OCI-LY3 (cell line): Measurements from ENCODE around the gene INTS3.

ENCODE experiments used
- EZH2phosphoT487 ChIP-seq: fragments of 200-600 bp; shearing (Covaris generic); IDR thresholded peaks from 2 replicates; pipeline ENCODE4 v1.6.1; 2018; ENCODE audit warnings: antibody characterized with exemption, mixed run types, low read depth
- TF ChIP-seq, protein P1 (sequence below): fragments of 200-600, 300-600 bp; sonication (generic); IDR thresholded peaks from 2 replicates; pipeline ENCODE4 v1.5.1; 2014; ENCODE audit warnings: antibody characterized with exemption, low read length, low read depth

DNA sequence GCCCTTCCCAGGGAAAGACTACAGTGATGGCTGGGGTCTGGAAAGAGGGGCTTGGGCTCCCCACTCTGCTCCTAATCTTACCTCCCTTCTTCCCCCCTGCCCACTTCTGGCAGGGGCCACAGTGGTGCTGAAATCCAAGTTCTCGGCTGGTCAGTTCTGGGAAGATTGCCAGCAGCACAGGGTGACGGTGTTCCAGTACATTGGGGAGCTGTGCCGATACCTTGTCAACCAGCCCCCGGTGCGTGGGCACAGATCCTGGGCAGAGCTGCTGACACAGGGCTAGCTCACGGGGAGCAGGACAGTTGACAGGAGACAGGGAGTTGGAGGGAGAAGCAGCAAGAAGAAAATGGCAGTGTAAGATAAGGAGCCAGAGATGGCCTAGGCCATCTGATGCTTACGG, 49.8 kb downstream of the INTS3 start:
- TF ChIP-seq, protein P1, sequence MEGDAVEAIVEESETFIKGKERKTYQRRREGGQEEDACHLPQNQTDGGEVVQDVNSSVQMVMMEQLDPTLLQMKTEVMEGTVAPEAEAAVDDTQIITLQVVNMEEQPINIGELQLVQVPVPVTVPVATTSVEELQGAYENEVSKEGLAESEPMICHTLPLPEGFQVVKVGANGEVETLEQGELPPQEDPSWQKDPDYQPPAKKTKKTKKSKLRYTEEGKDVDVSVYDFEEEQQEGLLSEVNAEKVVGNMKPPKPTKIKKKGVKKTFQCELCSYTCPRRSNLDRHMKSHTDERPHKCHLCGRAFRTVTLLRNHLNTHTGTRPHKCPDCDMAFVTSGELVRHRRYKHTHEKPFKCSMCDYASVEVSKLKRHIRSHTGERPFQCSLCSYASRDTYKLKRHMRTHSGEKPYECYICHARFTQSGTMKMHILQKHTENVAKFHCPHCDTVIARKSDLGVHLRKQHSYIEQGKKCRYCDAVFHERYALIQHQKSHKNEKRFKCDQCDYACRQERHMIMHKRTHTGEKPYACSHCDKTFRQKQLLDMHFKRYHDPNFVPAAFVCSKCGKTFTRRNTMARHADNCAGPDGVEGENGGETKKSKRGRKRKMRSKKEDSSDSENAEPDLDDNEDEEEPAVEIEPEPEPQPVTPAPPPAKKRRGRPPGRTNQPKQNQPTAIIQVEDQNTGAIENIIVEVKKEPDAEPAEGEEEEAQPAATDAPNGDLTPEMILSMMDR: no peak
- TF ChIP-seq EZH2phosphoT487: no peak
